Measurements from ENCODE around the gene CRYM.
"Not testable (repeated sequence)": the region's sequence is repeated elsewhere in the genome, so short reads cannot be mapped to it uniquely, and the experiment has no call there.

The CRYM gene

DNA sequence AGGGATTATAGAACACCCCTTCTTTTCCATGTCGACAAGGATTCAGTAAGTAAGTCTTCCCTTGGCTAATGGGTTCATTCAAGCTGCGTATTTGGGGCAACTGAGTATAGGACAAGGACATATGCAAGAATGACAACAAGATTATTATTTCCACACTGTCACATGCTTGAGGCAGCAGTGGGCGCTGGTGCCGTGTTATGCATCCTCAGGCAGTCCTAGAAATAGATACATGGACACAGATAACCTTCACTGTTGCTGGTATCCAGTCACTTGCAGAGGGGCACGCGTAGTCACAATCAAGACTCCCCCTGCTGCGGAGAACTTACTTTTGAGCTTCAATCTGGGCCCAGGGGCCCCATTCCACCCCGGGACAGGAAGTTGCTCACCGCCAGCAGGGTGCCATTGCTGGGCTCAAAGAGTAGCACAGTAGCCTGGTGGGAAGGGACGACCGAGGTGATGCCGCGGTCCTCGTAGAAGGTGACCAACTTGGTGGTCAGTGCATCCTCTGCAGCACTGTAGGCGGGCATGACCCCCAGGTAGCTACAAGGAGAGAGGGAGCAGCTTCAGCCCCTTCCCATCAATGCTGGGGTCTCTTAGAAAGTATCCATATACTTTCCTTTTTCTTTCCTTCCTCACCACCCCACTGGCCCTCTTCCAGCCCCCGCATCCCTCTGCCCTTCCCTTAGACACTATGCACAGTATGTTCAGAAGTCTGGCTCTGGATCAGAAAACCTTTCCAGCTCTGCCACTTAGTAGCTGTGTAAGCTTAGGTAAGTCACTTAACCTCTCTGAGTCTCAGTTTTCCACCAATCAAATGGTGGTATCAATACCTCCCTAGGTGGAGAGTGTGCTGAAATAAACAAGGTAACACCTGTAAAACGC, 804 bp downstream of the CRYM start:
- DNase-seq (ENCODE audit: low read depth), result no peak

DNA sequence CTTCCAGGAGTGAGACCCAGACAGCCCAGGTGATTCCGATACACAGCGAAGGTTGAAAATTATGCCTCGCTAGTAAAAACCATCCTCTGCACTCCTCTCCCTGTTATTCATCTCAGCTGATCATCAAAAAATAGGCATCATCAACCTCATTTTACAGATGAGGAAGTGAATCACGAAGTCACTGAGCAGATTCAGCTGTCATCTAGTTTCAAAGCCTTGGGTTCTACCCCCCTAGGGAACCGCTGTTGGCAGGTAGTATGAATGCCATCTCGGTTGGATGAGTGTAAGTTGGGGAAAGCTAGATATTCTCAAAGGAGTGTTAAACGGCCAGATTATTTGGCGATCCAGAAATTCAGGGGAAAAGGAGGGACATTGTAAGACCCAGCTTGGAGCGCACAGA, 2.0 kb downstream of the CRYM start:
- no peak for DNase-seq (ENCODE audit: low read depth)

DNA sequence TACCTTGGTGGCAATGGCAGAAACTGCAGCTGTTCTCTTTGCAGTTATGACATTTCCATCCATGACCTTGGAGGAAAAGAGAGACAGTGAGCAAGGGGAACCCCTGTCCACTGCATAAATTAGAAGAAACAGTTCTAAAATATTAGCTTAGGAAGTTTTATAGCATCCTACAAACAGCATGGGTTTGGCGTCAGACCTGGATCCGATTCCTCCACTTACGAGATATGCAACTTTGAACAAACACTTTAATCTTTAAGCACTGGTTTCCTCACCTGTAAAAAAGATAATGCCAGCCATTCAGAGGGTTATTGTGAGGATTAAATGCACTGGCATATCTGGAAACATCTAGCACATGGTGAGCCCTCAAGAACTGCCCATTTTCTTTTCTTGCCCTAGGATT, 2.6 kb downstream of the CRYM start:
- DNase-seq (ENCODE audit: low read depth), result no peak

DNA sequence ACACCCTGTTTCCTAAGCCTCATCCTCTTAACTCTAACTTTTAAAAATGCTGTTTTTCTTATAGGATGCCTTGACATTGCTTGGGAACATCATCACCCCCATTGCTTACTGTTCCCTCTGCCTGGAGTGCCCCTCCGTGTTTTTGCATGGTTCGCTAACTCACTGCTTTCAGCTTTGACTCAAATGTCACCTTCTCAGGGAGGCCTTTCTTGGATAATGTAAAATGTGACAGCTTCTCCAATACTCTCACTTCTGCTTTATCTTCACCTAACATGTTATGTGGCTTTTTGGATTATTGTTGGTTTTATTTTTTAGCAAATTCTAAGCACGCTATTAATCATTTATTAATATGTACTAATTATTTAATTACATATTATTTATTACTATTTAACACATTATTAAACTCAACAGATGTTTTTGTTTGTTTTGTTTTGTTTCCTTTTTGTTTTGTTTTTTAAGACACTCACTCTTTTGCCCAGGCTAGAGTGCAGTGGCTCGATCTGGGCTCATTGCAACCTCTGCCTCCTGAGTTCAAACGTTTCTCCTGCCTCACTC, 3.8 kb downstream of the CRYM start:
- no peak for DNase-seq (ENCODE audit: low read depth)

DNA sequence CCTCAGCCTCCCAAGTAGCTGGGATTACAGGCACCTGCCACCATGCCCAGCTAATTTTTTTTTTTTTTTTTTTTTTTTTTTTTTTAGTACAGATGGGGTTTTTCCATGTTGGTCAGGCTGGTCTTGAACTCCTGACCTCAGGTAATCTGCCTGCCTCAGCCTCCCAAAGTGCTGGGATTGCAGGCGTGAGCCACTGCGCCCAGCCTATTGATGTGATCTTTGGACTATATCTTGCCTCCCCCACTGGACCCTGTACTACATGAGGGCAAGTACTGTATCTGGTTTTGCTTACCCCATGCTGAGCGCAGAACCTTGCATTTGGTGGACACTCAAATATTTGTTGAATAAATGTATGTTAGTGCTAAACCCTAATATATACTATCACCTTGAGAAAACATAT, 5.3 kb downstream of the CRYM start:
- not testable (repeated sequence) for DNase-seq (ENCODE audit: low read depth)

DNA sequence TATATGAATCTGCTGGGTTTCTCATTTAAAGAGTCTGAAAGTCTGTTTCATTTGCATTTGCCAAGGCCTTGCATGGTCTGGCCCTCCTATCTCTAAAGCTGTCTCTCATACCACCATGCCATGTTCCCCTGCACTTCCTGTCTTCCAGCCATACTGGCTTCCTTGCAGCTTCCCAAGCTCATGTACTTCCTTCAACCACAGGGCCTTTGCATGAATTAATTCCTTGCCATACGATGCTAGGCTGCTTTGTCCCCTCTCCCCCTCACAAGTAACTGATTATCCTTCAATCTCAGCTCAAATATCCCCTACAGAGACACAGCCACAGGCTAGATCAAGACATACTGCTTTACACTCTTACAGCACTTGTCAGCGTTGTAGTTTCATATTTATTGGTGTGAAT, 5.8 kb downstream of the CRYM start:
- DNase-seq (ENCODE audit: low read depth), result no peak

DNA sequence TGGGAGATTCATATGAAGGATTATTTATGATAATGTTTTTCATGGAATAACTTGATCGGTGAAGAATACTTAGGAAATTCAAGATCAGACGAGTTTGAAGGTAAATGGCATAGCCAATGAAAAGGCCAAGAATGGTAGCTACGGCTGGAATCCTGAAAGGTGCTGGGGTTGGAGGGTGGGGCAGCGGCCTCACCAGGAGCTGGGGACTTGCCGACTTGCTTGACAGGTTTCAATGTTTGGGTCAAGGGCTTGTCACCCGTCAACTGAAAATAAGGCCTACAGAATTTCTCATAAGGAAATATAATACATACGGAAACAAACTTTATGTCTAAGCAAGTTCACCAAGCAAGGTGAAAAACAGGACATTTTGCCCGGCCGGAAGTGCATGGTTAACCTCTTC, 9.9 kb downstream of the CRYM start:
- DNase-seq (ENCODE audit: low read depth), result no peak

DNA sequence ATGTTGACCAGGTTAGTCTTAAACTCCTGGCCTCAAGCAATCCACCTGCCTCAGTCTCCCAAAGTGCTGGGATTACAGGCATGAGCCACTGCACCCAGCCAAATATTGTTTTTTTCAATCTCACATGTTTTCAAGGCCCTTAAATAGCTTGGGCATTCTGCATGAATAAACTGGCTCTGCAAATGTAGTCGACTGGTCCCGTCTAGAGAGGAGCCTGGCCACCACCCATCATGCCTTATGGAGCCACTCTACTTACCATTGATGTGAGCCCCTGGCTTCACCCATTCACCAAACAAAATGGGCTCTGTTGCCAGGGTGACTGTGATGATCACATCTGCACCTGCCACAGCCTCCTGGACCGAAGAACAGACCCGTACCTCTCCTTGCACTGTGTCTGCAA, 10.8 kb downstream of the CRYM start:
- no peak for DNase-seq (ENCODE audit: low read depth)

DNA sequence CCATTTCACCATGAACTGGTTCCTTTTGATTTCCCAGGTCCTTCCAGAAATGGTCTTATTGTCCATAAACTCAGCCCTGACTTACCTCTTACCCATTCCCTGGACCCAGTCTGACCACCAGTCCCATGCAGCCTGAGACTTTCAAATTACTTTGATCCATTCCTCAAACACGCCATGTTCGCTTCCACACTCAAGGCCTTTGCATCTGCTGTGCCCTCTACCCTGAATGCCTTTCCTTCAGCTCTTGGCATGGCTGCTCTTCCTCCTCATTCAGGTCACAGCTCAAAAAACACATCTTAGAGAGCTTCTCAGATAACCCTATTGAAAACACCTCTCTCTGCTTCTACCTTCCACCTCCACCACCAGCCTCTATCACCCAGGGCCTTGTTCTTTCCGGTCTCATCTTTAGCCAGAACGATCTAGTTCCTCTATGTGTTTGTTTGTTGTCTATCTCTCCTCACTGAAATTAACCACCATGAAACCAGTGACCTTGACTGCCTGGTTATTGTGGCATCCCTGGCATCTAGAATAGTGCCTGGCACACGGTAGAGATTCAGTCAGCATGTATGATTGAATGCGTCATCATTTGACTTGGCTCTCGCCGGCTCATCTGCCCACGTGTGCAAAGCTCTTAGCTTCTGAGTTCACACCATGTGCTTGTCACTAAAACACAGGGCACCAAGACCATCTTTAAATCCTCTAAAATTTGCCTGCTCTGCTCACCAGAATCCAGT, 12.8 kb downstream of the CRYM start:
- no peak for DNase-seq (ENCODE audit: low read depth)

DNA sequence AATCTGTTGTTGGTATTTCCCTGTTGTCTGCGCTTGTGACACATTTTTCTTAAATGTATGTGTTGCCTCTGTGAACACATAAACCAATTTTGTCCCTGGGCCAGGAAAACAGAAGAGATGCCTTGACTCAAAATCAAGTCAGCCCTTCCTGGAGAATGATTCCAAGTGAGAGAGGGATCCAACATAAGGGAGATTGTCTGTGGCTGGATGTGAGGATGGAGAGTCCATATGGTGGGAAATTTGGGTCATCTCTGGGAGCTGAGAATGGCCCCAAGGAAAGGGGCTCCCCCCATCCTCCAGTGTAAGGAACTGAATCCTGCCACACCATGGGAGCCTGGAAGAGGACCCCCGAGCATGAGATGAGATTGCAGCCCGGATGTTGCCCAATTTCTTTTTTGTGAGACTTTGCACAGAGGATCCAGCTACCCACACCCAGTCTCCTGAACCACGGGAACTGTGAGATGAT, 13.5 kb downstream of the CRYM start:
- DNase-seq (ENCODE audit: low read depth), result no peak

DNA sequence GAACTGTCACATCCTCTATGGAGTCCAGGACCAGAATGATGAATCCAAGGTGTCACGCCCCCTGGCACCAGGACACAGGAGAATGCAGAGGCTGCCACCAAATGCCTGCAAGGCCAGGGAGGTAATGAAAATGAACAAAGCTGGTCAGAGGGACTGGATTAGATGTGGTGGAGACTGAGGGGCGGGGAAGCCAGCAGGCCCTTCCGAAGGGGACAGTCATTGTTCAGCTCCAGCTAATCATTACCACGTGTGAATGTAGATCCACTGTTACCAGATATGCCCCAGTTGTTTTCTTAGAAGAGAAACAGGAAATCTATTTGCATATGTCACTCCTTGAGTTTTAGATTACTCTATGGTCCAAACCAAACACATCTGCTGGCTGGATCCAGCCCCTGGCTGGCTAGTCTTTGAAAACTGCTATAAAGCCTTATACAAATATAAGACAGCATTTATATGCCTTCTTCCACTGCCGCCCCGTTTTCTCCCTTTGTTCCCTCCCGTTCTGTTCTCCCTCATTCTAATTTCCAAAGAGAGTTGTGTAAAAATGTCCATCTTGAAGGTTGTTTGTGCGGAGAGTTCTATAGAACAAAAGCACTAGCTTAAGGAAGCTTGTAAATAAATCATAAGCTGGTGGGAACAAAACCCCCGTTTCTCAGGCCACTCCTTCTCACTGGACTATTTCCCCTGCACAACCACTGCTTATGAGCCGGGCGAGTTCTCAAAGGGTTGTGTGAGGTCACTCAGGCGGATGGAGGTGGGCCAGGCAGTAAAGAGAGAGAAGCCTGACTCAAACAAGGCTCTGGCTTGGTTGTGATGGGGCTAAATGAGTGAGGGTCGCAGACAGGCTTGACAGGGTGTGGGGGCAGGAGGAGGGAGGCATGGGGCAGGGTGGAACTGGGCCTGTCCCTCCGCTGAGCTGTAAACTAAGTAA, 14.2 kb downstream of the CRYM start:
- no peak for DNase-seq (ENCODE audit: low read depth)

DNA sequence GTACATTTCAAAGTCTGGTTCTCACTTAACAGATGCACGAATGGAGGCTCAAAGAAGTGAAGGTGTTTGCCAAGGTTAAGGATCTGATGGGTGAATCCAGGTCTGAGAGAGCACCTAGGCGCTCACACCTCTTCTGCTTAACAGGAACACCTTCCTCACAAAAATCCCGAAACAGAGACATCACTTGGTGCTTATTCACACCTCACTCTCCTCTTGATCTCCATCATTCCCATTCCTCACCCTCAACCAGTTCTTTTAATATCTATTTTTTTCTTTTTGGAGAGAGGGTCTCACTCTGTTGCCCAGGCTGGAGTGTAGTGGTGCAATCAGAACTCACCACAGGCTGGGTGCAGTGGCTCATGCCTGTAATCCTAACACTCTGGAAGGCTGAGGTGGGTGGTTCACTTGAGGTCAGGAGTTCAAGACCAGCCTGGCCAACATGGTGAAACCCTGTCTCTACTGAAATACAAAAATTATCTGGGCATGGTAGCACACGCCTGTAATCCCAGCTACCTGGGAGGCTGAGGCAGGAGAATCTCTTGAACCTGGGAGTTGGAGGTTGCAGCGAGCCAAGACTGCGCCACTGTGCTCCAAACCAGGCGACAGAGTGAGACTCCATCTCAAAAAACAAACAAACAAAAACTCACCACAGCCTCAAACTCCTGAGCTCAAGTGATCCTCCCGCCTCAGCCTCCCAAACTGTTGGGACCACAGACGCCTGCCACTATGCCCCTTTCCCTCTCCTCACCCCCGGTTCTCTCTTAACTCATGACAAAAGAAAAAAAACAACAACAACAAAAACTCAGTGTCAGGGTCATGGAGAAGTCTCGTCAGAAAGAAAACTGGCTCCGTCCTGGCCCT, 15.1 kb downstream of the CRYM start:
- no peak for DNase-seq (ENCODE audit: low read depth)

DNA sequence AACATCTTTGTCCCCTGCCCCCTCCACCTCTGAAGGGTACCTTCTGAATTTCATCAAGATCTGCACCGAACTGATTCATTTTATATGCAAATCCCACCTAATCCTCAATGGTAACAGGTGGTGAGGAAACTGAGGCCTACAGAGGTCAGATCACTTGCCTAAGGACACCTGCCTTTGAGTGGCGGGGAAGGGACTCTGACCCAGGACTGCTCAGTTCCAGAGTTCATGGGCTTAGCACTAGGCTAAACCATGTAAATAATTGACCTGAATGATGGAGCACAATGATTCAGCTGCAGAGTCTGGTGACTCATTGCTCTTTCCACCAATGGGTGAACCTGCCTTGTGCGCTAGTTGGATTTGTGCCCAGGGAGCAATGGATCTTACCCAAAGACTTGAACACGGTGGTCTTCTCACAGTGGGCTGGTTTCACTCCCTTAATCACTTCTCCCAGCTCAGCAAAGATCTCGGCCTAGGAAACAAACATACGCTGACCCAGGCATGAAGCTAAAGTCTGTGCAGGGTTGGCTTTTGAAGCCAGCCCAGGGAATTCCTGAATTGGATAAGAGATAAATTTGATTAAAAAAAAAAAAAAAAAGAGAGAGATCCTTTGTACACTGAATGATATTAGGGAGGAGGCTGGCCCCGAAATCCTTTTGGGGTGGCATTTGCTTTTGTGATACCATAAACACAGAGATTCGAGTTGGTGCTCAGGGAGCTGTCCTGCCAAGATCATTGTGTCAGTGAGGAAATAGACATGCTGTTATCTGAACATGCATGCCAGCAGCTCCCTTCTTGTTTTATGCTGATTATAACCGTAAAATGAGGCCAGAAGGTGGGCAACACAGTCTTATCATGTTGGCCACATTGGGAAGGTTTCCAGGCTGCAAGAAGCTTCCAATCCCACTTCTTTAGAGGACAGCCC, 17.0 kb downstream of the CRYM start:
- no peak for DNase-seq (ENCODE audit: low read depth)

DNA sequence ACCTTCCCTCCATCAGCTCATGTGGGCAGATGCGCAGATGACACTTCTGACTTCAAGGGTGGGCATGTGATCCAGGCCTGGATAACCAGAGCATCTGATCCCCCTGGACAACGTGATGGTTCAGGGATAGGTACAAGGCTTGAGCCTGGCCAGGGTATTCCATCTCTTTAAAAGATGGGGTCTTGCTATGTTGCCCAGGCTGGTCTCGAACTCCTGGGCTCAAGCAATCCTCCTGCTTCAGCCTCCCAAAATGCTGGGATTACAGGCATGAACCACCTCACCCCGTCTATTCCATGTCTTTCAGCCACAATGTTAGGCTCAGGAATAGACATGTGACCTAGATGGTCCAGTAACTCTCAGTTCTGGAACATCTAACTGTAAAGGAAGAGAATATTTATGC, 20.8 kb downstream of the CRYM start:
- DNase-seq (ENCODE audit: low read depth), result no peak

DNA sequence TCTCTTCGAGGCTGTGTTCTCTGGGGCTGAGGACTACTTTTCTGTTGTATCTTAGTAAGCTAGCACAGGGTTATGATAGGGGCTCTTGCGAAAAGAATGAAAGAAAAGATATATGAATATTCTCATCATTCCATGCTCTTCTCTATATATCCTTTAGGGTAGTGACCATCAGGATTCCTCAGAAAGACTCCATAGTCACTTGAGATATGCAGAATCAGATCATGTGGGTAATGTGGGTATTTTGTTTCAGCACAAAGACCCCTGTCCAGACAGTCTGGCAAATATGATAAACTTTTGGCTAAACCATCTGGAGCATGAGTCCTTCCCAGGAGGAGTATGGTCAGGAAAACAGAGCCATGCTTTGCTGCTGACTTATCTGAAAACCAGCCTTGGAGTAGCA, 21.5 kb downstream of the CRYM start:
- DNase-seq (ENCODE audit: low read depth), result no peak

DNA sequence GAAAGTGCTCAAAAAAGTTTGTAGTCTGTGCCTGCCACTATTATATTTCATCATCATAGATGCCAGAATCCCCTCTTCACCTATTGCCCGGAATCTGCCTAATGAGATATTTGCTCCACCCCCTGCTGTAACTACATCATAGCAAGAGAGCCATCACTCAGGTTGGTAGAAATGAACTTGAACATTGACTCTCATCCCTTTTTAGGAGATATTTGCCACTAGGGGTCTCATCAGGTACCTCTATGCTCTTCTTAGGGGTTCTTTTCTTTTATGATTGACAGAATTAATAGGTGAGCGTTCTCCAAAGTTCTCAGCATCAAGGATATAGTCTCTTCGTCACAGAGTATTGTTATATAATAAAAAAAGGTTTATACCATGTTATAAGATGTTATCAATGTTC, 24.6 kb downstream of the CRYM start:
- DNase-seq (ENCODE audit: low read depth), result no peak

DNA sequence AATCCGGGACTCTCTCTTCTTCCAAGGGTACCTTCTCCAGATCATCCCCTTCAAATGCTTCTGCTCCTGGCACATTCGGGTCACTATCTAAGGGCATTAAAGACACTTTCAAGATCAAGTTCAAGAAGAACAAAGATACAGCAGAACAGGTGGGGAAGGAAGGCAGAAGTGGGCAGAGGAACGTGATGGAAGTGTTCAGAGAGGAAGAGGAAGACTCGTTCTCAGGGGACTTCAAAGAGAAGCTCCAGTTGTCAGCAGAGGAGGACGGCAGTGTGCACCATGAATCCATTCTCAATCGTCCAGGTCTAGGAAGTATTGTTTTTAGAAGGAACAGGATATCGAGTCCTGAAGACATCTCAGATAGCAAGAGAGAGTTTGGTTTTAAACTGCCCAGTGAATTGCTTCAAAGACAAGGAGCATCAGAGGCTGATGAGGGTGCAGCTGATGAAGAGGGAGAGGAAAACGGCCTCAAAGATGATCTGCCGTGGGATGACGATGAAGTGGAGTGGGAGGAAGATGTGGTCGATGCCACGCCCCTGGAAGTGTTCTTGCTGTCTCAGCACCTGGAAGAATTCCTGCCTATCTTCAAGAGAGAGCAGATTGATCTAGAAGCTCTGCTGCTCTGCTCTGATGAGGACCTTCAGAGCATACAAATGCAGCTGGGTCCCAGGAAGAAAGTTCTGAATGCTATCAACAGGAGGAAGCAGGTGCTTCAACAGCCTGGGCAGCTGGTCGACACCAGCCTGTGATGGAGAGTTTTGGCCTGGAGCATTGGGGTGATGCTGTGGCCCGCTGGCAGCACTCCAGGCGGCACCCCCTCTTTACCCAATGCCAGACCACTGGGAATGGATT, 27.8 kb downstream of the CRYM start:
- no peak for DNase-seq (ENCODE audit: low read depth)

DNA sequence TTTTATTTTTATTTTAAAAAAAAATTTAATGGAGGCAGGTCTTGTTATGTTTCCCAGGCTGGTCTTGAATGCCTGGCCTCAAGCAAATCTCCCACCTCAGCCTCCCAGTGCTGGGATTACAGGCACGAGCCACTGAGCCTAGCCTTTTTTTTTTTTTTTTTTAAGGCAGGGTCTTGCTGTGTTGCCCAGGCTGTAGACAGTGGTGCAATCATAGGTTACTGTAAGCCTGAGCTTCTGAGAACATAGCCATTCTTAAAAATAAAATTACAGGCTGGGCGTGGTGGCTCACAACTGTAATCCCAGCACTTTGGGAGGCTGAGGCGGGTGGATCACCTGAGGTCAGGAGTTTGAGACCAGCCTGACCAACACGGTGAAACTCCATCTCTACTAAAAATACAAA, 29.9 kb downstream of the CRYM start:
- not testable (repeated sequence) for DNase-seq (ENCODE audit: low read depth)

All from stimulated activated CD8-positive, alpha-beta memory T cell treated with anti-CD3 and anti-CD28 coated beads, Interleukin-12 subunit alpha, Interleukin-12 subunit beta, amount 100 ng/mL, for 4 hours (primary cell).